Pancreas (tissue), 10 donors: Measurements from ENCODE around the gene TIMP3. TPM values are rescaled to one million over a fixed set of nuclear protein-coding genes. Genes with fewer than 3 reads are reported as not detected.

ENCODE experiments used
- ATAC-seq, 4 donors: fragments of 200-7000 bp; cut with Tn5 transposase; one replicate each; pipeline versions ENCODE4 v1.8.0 to v1.9.1; 2020; ENCODE audit warnings: mild to moderate bottlenecking in 4 of 4, moderate library complexity in 4 of 4
- DNase-seq, 6 donors: peaks; one replicate each; pipeline ENCODE4 v3.0.0-alpha.2; 2020
- FAIRE-seq: peaks from 2 replicates; lab custom pipeline; 2012; peaks lifted over from hg19 to GRCh38; lab: Jason Lieb, UNC
- H3K27ac ChIP-seq, 4 donors: fragments of 200-600 bp; sonication (generic); 1 replicate in 3 of 4; 2 replicates in 1 of 4; pipeline versions ENCODE4 v1.5.0 to v1.8.0; 2020
- H3K27me3 ChIP-seq, 4 donors: fragments of 200-600 bp; one replicate each; pipeline ENCODE4 v1.8.0; 2021
- H3K36me3 ChIP-seq, 3 donors: fragments of 200-600 bp; sonication (generic) in 1 of 3; one replicate each; pipeline versions ENCODE4 v1.5.0 to v1.8.0; 2020 to 2021
- H3K4me1 ChIP-seq, 3 donors: fragments of 200-600 bp; one replicate each; pipeline ENCODE4 v1.8.0; 2021
- H3K4me3 ChIP-seq, 4 donors: fragments of 200-600 bp; sonication (generic) in 2 of 4; one replicate each; pipeline versions ENCODE4 v1.5.0 to v1.8.0; 2020 to 2021
- H3K9me3 ChIP-seq, 4 donors: fragments of 200-600 bp; one replicate each; pipeline ENCODE4 v1.8.0; 2021
- CTCF ChIP-seq, 4 donors: fragments of 200-600 bp; sonication (generic) in 3 of 4; IDR thresholded peaks; one replicate each; pipeline versions ENCODE4 v1.5.0 to v1.8.0; 2021; ENCODE audit warnings: antibody characterized with exemption in 4 of 4
- WGBS, 2 donors: extraction: QIAGEN DNeasy Blood & Tissue Kit; methylation state at CpG; one replicate each; pipeline ENCODE4 v1.1.7; 2013; 5-methylcytosine and 5-hydroxymethylcytosine counted together
- intact Hi-C, 3 donors: fragments of 100-400 bp; cut with DNase I; formaldehyde crosslinking; loops; one replicate each; pipeline versions ENCODE4 v1.11.1 to v1.14.2; 2022
- polyA plus RNA-seq, 2 donors: library from polyadenylated mRNA; stranded (reverse); fragments of 200-250 nt; gene quantifications; one replicate each; pipeline ENCODE4 v1.2.3, GENCODE V29; 2013
- total RNA-seq, 6 donors: library from RNA; stranded (reverse); fragmentation: NEBNext Ultra II Directional in 4 of 6; extraction: Animal tissue kit (Norgen Biotek cat#: 25700) in 4 of 6; gene quantifications; one replicate each; pipeline versions ENCODE4 v1.2.1 to v1.2.4, GENCODE V29; 2021 to 2023
- donor health status: healthy with polysubstance abuse.
- donor health status: DM: no; HTN: no; CAD: no; lungs with moderate emphysema.
- donor health status: DM: no; HTN: no; CAD: no.
- donor health status: control.
- donor health status: control.
- donor health status: Bipolar disorder and iron deficiency.
- donor health status: DM: yes; HTN: yes; CAD: no.
- donor health status: DM: no; HTN: no; CAD: no.
- donor health status: DM: no; HTN: no; CAD: no.
- donor health status: DM: yes; HTN: yes; CAD: no.

TIMP3 gene
- total and polyA plus RNA-seq, 8 donors: 14.0 to 87.0 (median 48.2) TPM

GRCh38 chr22:32862936-32863661 is 61.6 kb downstream of the TIMP3 start:
- Histone ChIP-seq H3K9me3 (no peaks in the 10 kb centered on the region), H3K27me3 (no peaks in the 10 kb centered on the region), H3K27ac (no peak overlapping the region), H3K36me3 (no peaks in the 10 kb centered on the region), H3K4me1 (no peaks in the 10 kb centered on the region), H3K4me3 (no peak overlapping the region)
- WGBS, 2 donors: 75 to 78% methylated on average over 8 of the region's 8 CpGs
- ATAC-seq (no peak), DNase-seq (no peak), FAIRE-seq (no peak)
- no peak for TF ChIP-seq CTCF (IDR thresholded peaks at IDR 0.05)
- intact Hi-C loops: no loop called here

- no peak for TF ChIP-seq CTCF (IDR thresholded peaks at IDR 0.05)
- FAIRE-seq: no peak
- WGBS, 2 donors: 78 to 84% methylated on average over 3 of the region's 3 CpGs
- no peaks in the 10 kb centered on the region for H3K27me3 ChIP-seq
- no peak for DNase-seq
- no peaks in the 10 kb centered on the region for H3K36me3 ChIP-seq
- ATAC-seq: no peak
- H3K4me1 ChIP-seq: no peaks in the 10 kb centered on the region
- intact Hi-C loops: no loop called here
- H3K9me3 ChIP-seq: no peaks in the 10 kb centered on the region
- H3K4me3 ChIP-seq: no peak overlapping the region
- no peak overlapping the region for H3K27ac ChIP-seq
These were observed 62.5 kb downstream of the TIMP3 start for GRCh38 chr22:32864041-32864440.

GRCh38 chr22:32864596-32864995 is 63.1 kb downstream of the TIMP3 start:
- Histone ChIP-seq H3K4me1 (no peaks in the 10 kb centered on the region), H3K27ac (no peak overlapping the region), H3K4me3 (no peak overlapping the region), H3K36me3 (no peaks in the 10 kb centered on the region), H3K9me3 (no peaks in the 10 kb centered on the region), H3K27me3 (no peaks in the 10 kb centered on the region)
- intact Hi-C loops: no loop called here
- ATAC-seq (no peak), FAIRE-seq (no peak), DNase-seq (no peak)
- TF ChIP-seq CTCF (IDR thresholded peaks at IDR 0.05): no peak
- WGBS, 2 donors: 68 to 77% methylated on average over 7 of the region's 7 CpGs

GRCh38 chr22:32866953-32867352 is 65.4 kb downstream of the TIMP3 start:
- no peak for ATAC-seq
- TF ChIP-seq CTCF (IDR thresholded peaks at IDR 0.05): no peak
- intact Hi-C loops: no loop called here
- FAIRE-seq: no peak
- Histone ChIP-seq H3K4me3 (no peak overlapping the region), H3K9me3 (no peaks in the 10 kb centered on the region), H3K27me3 (no peaks in the 10 kb centered on the region), H3K4me1 (no peaks in the 10 kb centered on the region), H3K36me3 (no peaks in the 10 kb centered on the region), H3K27ac (no peak overlapping the region)
- 61 to 63% methylated on average over 4 of the region's 4 CpGs for WGBS, 2 donors
- no peak for DNase-seq

GRCh38 chr22:32868946-32869345 is 67.4 kb downstream of the TIMP3 start:
- Histone ChIP-seq H3K4me1 (no peaks in the 10 kb centered on the region), H3K36me3 (no peaks in the 10 kb centered on the region), H3K9me3 (no peaks in the 10 kb centered on the region), H3K4me3 (no peak overlapping the region), H3K27me3 (no peaks in the 10 kb centered on the region), H3K27ac (no peak overlapping the region)
- ATAC-seq (no peak), DNase-seq (no peak), FAIRE-seq (no peak)
- intact Hi-C loops: no loop called here
- WGBS, 2 donors: 74 to 75% methylated on average over 6 of the region's 6 CpGs
- TF ChIP-seq CTCF (IDR thresholded peaks at IDR 0.05): no peak
